MM.1S (cell line): ENCODE data around the gene CHD2.

ENCODE experiments used
- DNase-seq: peaks from one replicate; pipeline ENCODE4 v3.0.0-alpha.2; 2015
- H2AFZ ChIP-seq: fragments of 300-600 bp; sonication (generic); 2 replicates; pipeline ENCODE4 v1.6.0; 2016; ENCODE audit warnings: antibody characterized with exemption, low read length
- H3F3A ChIP-seq: fragments of 300-600 bp; sonication (generic); 2 replicates; pipeline ENCODE4 v1.6.1; 2016; ENCODE audit warnings: mild to moderate bottlenecking, antibody characterized with exemption, low read length, moderate library complexity, mixed read lengths; ENCODE audit not compliant: insufficient read depth
- H3K27ac ChIP-seq: fragments of 300-600 bp; sonication (generic); 2 replicates; pipeline ENCODE4 v1.5.1; 2016; ENCODE audit warnings: mild to moderate bottlenecking, low read length
- H3K27me3 ChIP-seq: fragments of 300-600 bp; sonication (generic); replicated peaks from 2 replicates; pipeline ENCODE4 v1.6.0; 2016; ENCODE audit warnings: low read length; ENCODE audit not compliant: insufficient read depth
- H3K36me3 ChIP-seq: fragments of 300-600 bp; sonication (generic); replicated peaks from 2 replicates; pipeline ENCODE4 v1.6.1; 2016; ENCODE audit warnings: mild to moderate bottlenecking, low read length, mixed read lengths; ENCODE audit not compliant: insufficient read depth
- H3K4me1 ChIP-seq: fragments of 300-600 bp; sonication (generic); 2 replicates; pipeline ENCODE4 v1.6.1; 2016; ENCODE audit warnings: low read length, mixed read lengths
- H3K4me2 ChIP-seq: fragments of 300-600 bp; sonication (generic); 2 replicates; pipeline ENCODE4 v1.6.0; 2016; ENCODE audit warnings: low read depth, low read length
- H3K4me3 ChIP-seq: fragments of 300-600 bp; sonication (generic); 2 replicates; pipeline ENCODE4 v1.5.1; 2016; ENCODE audit warnings: low read length, mixed read lengths
- H3K79me2 ChIP-seq: fragments of 300-600 bp; sonication (generic); 2 replicates; pipeline ENCODE4 v1.6.1; 2016; ENCODE audit warnings: mixed run types, low read length, mixed read lengths
- H3K9ac ChIP-seq: fragments of 300-600 bp; sonication (generic); 2 replicates; pipeline ENCODE4 v1.6.1; 2016; ENCODE audit warnings: low read length, mixed read lengths
- H3K9me2 ChIP-seq: fragments of 300-600 bp; sonication (generic); replicated peaks from 2 replicates; pipeline ENCODE4 v1.6.1; 2016; ENCODE audit warnings: mild to moderate bottlenecking, low read length, mixed read lengths; ENCODE audit not compliant: insufficient read depth
- H3K9me3 ChIP-seq: fragments of 300-600 bp; sonication (generic); replicated peaks from 2 replicates; pipeline ENCODE4 v1.6.1; 2016; ENCODE audit warnings: mild to moderate bottlenecking, low read length, mixed read lengths; ENCODE audit not compliant: insufficient read depth
- H4K20me1 ChIP-seq: fragments of 300-600 bp; sonication (generic); 2 replicates; pipeline ENCODE4 v1.6.1; 2016; ENCODE audit warnings: mild to moderate bottlenecking, low read length, moderate library complexity, mixed read lengths; ENCODE audit not compliant: insufficient read depth
- EZH2 ChIP-seq: fragments of 300-600 bp; sonication (generic); optimal IDR thresholded peaks from 2 replicates; pipeline ENCODE3; 2017; ENCODE audit warnings: low read depth, mild to moderate bottlenecking, antibody characterized with exemption, low read length, mixed read lengths
- EZH2phosphoT487 ChIP-seq: fragments of 300-600 bp; sonication (generic); IDR thresholded peaks from 2 replicates; pipeline ENCODE4 v1.6.1; 2018; ENCODE audit warnings: antibody characterized with exemption, low read length
- TF ChIP-seq, protein P1 (sequence below): fragments of 300-600 bp; sonication (generic); IDR thresholded peaks from 2 replicates; pipeline ENCODE4 v1.5.1; 2016; ENCODE audit warnings: antibody characterized with exemption, low read length, mixed read lengths

Gene CHD2

DNA sequence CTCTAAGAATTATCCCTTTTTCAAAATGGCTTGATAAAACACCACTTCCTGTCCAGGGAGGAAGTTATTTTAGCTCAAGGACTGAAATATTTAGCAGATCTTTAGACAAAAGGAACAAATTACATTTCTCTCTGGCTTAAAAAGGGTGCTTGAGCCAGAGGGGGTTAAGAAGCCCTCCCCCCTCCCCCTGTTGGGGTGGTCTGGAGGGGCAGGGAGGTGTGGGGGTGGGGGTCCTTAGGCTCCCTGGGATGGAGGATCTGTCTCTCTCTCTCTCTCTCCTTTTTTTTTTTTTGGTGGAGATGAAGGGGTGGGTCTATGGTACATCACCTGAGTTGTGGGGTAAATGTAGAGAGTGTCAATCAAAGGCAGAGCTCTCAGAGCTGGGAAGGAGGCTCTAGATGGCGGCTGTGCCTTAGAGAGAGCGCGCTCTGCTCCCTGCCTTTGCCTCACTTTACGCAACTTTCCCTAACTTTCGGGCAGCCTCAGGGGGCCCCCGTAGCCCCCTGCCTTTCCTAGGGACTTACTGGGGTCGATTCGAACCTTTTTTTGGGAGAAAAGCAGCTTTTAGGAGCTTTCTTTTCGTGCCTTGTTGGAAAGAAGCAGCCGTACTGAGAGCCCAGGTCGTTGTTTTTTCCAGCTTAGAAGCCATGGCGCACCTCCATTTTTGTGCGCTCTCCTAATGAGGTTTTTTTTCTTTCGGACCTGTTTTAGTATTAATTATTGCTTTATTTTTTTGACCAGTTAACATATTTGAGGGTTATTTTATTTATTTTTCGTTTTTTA, at the start of gene CHD2:
CHD2 (plus strand) TSS at position 377 of the 783 bp plus-strand sequence. CDS start 914 bp downstream, outside the sequence.
- Histone ChIP-seq H2AFZ (no peak within 1 kb of the TSS), H3F3A (peaks cover 68% of the 10 kb centered on the region), H3K9ac (peak within 1 kb of the TSS; percentile 88), H4K20me1 (no peaks in the 10 kb centered on the region), H3K4me3 (peak within 1 kb of the TSS; percentile 64), H3K79me2 (peaks cover 98% of the 10 kb centered on the region), H3K36me3 (peaks cover 5% of the 10 kb centered on the region), H3K4me1 (peaks cover 21% of the 10 kb centered on the region; the same call in 1 of the 2 replicates), H3K27me3 (no peaks in the 10 kb centered on the region), H3K9me2 (no peaks in the 10 kb centered on the region), H3K9me3 (no peaks in the 10 kb centered on the region), H3K27ac (peak within 1 kb of the TSS; percentile 97), H3K4me2 (peak within 1 kb of the TSS; percentile 82; the same call in 1 of the 2 replicates)
- TF ChIP-seq EZH2phosphoT487: no peak
- no peak for TF ChIP-seq EZH2
- TF ChIP-seq, protein P1, sequence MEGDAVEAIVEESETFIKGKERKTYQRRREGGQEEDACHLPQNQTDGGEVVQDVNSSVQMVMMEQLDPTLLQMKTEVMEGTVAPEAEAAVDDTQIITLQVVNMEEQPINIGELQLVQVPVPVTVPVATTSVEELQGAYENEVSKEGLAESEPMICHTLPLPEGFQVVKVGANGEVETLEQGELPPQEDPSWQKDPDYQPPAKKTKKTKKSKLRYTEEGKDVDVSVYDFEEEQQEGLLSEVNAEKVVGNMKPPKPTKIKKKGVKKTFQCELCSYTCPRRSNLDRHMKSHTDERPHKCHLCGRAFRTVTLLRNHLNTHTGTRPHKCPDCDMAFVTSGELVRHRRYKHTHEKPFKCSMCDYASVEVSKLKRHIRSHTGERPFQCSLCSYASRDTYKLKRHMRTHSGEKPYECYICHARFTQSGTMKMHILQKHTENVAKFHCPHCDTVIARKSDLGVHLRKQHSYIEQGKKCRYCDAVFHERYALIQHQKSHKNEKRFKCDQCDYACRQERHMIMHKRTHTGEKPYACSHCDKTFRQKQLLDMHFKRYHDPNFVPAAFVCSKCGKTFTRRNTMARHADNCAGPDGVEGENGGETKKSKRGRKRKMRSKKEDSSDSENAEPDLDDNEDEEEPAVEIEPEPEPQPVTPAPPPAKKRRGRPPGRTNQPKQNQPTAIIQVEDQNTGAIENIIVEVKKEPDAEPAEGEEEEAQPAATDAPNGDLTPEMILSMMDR: no peak
- DNase-seq: peak; percentile 78

DNA sequence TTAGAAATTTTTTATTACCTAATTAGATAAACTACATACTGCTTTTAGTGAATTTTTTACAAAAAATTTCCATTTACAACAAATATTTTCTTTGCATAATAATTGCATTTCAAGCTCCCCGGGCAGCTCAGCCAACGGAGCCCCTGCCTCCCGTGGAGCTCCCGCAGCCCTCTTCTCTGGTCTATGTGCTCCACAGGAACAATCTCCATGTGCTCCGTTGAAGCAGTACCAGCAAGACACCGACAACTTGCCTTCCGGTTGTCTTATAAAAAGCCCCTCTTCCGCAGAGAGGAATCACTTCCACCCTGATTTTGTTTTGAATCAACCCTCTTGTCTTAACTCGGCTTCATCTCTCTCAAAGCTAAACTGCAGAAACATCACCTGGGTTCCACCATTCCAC, 46.9 kb upstream of the CHD2 start:
- TF ChIP-seq EZH2: no peak
- TF ChIP-seq EZH2phosphoT487: no peak
- TF ChIP-seq, protein P1: no peak
- H3K27me3 ChIP-seq: no peaks in the 10 kb centered on the region
- no peak overlapping the region for H3K4me2 ChIP-seq

DNA sequence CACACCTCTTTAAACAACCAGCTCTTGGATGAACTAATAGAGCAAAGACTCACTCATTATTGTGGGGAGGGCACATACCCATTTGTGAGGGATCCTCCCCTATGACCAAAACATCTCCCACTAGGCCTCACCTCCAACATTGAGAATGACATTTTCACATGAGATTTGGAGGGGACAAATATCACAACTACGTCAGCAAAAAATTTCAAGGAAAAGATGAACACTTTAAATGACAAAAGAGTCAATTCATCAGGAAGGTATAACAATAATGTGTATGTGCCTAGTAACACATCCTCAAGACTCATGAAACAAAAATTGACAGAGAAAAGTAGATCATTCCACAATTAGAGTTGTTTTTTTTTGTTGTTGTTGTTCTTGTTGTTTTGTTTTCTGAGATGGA, 38.4 kb upstream of the CHD2 start:
- no peak overlapping the region for H3K9ac ChIP-seq
- no peaks in the 10 kb centered on the region for H4K20me1 ChIP-seq
- H3K36me3 ChIP-seq: no peaks in the 10 kb centered on the region
- H3K4me2 ChIP-seq: no peak overlapping the region
- no peak overlapping the region for H3K27ac ChIP-seq
- DNase-seq: no peak
- no peak for TF ChIP-seq EZH2
- TF ChIP-seq, protein P1: no peak
- TF ChIP-seq EZH2phosphoT487: no peak
- no peak overlapping the region for H2AFZ ChIP-seq
- no peaks in the 10 kb centered on the region for H3K9me3 ChIP-seq
- no peaks in the 10 kb centered on the region for H3K9me2 ChIP-seq
- no peaks in the 10 kb centered on the region for H3K4me1 ChIP-seq
- H3K4me3 ChIP-seq: no peak overlapping the region
- no peaks in the 10 kb centered on the region for H3F3A ChIP-seq
- no peaks in the 10 kb centered on the region for H3K27me3 ChIP-seq
- H3K79me2 ChIP-seq: no peaks in the 10 kb centered on the region

More for the DNA sequence above, 46.9 kb upstream of the CHD2 start:
- Histone ChIP-seq H3K4me1 (no peaks in the 10 kb centered on the region), H4K20me1 (no peaks in the 10 kb centered on the region), H3K36me3 (no peaks in the 10 kb centered on the region), H2AFZ (no peak overlapping the region), H3K79me2 (no peaks in the 10 kb centered on the region), H3K9me3 (no peaks in the 10 kb centered on the region), H3K9me2 (no peaks in the 10 kb centered on the region), H3K4me3 (no peak overlapping the region), H3K9ac (no peak overlapping the region), H3F3A (no peaks in the 10 kb centered on the region), H3K27ac (no peak overlapping the region)
- DNase-seq: no peak
